ENCODE measurements around the gene CDS1.
"Not testable (repeated sequence)": the region's sequence is repeated elsewhere in the genome, so short reads cannot be mapped to it uniquely, and the experiment has no call there.

The CDS1 gene

DNA sequence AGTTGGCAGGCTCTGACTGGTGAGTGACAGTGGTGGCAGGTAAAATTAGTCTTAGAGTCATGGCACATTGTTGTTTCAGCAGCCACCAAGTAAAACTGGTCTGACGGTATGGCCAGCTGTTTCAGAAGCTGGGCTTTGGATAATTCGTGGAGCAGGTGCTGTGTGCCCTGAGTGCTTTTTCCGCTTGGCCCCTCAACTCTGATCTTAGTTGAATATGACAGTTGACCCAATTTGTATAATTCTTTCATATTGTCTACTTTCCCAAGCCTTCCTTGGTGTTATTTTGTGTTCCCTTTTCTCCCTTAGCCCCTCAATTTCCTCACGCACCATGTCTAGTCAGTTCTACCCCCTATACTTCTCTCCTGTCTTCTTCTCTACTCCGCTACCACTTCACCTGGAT lies 32.0 kb downstream of the CDS1 start:
- no peak for DNase-seq

DNA sequence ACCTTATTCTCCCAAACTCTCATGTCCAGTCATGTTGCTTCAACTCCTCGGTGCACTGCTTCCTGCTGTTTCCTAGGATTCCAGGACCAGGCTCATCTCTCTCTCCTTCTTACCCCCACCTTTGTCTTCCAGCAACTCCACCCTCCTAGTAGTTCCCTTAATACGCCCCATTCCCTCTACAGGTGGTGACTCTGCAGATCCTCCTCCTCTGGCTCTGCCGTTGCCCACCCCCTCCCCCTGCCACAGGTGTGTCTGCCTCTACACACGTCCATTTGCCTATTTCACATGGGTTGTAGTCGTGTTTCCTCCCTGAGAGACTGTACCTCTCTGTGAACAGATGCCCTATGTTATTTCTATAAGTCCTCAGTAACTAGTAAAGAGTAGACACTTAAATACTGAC lies 32.4 kb downstream of the CDS1 start:
- DNase-seq, result no peak

DNA sequence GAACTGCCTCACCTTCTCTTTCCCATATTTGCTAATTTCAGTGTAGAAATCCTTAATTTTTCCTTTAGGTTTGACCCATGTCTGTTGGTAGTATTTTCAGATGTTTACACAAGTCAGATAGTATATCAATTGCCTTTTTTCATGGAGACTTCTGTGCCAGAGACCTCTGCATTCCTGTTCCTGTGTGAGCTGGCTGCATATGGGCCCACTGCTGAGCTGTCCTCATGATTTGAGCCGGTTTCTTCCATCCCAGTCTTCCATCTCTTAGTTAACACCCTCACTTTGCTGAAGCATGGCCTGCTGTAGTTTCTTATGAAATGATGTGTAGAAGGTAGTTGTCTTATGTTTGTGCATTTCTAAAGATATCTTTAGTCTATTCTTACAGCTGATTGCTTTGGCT lies 40.0 kb downstream of the CDS1 start:
- no peak for DNase-seq

DNA sequence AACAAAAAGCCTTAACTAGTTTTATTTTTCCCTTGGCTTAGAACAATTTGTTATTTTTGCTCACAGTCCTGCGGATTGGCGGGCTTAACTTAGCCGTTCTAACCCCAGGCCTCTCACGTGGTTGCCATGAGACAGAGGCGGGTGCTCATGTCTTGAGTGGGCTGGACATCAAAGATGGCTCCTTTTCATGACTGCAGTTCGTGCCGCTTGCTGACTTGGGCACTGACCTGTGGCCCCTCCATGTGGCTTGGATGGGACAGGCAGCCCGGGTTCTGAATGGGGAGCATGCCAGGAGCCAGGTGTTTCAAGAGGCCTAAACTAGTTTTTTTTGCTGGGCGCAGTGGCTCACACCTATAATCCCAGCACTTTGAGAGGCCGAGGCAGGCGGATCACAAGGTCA lies 40.7 kb downstream of the CDS1 start:
- DNase-seq, result no peak

DNA sequence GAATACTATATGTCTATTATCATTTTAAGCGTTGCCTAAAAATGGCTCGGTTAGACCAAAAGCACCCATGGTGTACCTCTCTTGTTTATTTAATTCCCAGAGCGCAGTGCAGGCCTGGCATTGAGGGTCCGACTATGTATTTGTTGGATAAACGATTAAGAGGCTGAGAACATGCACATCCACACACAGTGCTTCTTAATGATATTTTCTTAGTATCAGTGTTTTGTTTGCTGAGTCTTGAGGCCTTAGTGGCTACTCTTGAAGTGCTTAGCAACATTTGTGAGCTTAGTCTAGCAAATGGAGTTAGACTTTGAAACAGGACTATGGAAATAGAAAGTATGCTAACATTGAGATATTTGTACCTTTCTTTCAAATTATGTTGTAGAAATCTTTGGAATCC lies 43.7 kb downstream of the CDS1 start:
- DNase-seq, result no peak

DNA sequence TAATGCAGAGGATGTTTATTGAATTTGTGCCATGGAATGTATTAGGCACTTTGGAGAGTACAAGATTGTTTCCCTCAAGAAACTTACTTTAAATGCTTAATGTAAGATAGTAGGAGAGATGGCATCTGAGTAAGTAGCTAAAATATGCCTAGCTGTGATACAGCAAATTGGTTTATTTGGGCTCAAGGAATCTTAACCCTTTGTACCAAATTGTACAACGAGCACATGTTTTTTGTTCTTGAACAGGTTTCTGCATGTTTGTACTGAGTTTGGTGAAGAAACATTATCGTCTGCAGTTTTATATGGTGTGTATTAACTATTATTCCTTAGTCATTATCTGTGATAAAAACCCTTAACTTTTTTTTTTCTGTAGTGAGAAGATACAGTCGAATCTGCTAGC lies 48.6 kb downstream of the CDS1 start:
- DNase-seq, result no peak

DNA sequence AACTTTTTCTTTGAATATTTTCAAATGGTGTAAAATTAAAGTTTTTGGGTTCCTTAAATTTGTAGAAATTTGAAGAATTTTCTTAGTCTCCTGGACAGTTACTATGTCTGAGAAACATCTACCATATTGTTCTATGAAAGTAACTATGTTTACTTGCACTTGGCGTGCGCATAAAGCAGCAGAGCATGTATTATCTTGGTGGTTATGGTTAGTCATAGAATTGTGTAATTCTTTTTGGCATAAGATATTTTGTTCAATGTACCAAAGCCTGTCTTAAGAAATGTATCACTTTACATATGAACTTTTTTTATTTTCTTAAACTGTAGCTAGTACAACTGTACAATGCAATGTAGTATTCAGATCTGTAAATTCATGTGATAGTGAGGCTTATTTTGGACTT lies 49.2 kb downstream of the CDS1 start:
- DNase-seq, result no peak

DNA sequence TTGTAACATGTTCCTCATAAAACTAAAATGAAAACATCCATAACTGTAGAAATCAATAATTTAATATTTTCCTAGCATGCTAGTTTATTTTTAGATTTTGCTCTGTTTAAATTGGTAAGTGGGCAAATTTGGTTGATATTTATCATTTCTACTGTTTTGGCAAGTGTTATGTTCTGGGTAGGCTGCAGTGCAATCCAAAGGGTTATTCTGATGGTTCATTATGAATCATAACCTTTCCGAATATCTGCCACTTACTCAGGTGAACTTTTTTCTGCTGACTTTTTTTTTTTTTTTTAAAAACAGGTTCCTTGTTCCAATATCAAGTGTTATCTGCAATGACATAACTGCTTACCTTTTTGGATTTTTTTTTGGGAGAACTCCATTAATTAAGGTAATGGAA lies 52.0 kb downstream of the CDS1 start:
- no peak for DNase-seq

DNA sequence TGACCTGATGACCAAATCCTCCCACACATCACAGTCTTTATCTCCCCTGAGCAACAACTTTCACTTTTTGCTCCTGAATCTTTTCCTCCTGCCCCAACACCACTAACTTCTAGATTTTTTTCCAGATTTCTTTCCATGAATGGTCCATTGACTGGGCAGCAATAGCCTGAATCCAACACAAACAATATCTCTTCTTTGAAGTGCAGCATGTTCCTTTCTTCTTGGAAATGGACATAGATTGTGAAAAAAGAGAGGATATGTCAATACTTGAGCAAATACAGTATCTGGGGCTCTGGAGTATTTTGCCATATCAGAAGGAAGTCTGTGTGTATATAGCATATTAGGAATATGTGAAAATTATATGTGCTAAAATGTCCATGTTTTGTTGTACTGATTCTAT lies 55.2 kb downstream of the CDS1 start:
- no peak for DNase-seq

DNA sequence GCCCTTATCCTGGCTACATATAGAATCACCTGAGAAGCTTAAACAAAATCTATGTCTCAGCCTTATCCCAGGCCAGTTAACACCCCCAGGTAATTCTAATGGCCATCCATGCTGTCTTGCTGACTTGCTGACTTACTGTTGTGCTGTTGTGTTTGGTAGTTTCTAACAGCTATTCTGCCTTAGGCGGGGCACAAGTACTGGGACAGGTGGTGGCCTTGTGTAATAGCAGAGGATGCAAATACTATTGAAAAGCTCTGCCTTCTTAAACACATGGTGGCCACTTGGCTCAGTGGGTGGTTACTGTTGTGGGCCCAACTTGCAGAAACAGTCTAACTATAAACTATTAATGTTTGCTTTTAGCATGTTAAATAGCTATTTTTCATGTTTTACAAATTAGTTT lies 56.2 kb downstream of the CDS1 start:
- no peak for DNase-seq

DNA sequence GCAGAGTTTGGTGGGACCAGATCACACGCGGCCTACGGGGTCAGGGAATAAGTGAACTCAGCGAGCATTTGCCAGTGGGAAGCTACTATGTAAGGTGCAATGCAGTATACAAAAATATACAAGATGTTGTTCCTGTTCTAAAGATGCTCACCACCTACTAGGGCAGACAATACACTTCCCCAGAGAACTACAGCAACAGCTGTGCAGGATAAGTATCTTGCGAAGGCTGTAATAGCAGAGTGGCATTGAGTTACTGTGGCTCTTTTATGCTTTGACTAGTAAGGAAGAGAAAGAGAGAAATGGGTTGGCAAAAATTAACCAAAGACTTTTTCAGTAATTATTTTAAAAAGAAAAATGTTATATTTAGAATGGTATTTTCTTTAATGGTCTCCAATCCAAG lies 61.2 kb downstream of the CDS1 start:
- no peak for DNase-seq

DNA sequence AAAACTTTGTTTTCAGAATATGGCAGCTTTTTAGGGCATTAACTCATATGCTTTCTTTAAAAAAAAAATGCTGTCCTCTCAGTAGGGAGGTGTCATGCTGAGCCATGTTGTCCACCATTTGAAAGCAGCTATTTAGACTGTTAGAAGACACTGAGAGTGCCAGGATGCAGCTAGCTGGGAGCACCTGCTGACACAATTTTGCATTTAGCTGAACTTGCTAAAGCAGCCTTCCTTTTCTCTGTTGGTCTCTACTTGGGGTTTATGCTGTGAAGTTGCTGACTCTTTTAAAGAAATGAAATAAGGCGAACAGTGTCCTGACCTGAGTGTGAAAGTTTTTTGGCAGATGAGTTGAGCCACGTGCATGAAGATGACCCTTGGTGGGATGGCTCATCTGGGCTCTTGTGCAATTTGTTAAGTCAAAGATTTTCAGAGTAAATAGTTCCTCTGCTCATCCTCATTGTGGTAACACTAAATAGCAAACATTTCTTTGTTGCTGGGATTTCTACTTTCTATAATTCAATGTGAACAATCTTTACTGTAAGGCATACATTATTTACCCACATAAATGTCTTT lies 64.5 kb downstream of the CDS1 start:
- no peak for DNase-seq

DNA sequence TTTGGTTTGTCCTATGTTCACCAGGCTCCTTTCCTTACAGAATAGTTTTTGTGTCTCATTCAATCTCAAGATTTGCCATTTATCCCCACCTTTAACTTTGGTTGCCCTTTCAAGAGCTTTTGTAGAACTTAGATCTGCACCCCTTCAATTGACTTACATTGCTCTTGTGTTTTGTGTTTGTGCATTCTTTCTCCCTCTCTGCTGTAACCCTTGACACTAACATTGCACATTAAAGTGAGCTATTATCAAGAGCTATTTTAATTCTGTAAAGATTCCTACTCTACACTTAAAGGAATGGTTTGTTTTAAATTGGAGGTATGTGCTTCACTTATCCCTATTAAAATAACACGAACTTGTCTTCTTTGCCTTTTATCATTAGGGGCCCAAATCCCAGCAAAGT lies 65.3 kb downstream of the CDS1 start:
- DNase-seq, result no peak

DNA sequence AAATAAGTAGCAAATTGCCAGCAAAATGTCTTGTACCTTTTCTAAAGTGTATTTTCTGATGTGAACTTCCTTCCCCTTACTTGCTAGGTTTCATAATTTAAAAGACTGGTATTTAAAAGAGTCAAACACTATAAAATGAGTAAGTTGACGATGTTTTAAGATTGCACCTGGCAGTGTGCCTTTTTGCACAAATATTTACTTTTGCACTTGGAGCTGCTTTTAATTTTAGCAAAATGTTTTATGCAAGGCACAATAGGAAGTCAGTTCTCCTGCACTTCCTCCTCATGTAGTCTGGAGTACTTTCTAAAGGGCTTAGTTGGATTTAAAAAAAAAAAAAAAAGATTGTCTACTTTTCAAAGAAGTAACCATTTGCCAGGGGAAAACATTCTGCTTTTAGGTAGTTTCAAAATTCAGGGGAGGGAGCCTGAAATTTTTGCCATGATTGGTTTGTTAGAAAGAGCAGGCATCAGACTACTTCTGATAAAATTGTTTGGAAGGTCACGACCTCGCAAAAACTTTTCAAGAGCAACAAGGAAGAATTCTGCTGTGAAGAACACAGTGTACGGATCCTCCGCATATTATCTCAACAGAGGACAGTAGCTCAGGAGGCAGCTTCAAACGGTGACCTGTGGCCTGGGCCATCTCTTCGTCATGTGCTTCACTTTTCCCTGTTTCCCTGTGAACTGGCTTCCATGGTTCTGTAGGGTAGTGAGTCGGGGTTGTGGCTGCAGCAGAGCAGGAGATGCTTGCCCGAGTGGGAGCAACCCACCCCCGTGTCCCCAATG lies 66.1 kb downstream of the CDS1 start:
- no peak for DNase-seq

DNA sequence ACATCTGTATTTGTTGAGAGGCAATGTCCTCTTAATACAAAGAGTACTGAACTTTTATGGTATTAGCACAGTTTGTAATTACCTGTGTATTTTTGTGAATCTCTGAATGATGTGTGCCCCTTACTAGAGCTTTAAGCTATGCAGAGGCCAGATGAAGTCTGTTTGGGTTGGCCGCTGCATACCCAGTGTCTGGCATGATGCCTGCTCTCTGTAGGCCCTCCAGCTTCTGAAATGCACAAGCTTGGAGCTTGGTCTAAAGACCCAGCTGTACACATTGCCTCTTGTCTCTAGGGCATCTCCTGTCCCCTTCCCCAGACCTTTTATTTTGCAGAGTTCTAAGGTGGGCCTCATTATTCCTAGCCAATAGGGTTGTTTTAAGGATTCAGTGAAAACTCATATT lies 68.6 kb downstream of the CDS1 start:
- DNase-seq, result no peak

DNA sequence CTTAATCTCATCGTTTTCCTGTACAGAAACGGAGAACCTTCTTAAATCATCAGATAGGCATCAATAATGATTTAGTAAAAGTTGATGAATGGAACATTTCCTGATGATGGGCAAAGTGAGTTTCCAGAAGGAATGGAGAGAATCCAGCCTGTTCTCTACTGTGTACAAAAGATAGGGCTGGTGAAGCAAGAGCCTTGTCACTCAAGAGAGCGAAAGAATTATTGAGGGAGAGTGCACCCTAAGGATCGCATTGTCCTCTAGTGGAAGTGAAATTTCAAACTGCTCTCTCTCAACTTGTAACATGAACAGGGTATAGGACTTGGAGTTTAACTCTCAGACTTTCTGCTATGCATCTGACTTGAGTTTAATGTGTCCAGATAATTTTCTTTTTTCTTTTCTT lies 69.6 kb downstream of the CDS1 start:
- no peak for DNase-seq

DNA sequence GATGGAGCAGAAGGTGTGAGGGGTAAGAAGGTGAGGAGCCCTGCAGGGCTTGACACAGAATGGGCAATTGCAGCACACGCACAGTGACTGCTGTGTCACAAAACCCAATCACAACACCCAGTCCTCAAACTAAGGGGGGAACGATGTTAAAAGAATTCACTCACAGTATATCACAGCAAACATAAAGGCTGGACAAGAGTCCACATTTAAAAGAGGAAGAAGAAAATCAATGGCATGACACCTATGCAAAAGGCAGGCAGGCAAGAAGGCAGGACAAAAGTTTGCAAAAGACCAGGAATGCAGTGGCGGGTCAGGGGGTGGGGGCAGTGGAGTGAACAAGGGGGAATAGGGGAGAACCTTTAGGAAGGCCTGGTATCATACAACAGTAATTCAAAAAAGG lies 77.7 kb downstream of the CDS1 start:
- no peak for DNase-seq

DNA sequence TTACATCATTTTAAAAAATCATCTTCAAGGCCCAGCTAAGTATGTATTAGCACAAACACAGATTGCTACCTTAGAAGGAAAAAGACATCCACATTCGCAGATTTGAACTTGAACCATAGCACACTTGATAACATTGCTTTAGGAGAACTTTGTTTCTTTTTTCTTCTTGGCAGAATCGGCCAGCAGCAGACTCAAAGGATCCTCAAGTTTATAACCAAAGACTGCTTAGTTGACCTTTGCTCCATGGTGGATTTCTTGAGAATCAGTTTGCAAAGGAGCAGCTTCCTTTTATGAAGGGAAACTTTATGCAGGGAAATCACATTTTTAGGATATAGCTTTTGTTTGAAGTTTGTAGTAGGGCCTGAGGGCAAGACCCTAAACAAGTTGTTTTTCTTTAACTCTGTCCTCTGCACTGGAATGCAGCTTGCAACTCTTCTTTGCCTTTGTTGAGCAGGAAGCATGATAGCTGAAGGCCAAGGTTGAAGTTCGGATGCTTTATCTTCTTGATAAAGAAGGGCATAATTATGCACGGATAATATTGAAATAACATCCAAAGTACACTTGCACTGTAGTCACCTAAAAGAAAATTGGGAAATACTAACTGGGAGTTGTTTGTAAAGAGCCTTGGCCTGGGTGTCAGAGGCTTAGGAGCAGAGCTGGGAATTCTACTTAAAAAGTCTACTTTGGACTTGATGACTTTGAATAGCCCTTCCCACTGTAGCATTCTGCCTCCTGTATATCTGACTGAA lies 78.4 kb downstream of the CDS1 start:
- DNase-seq, result no peak

DNA sequence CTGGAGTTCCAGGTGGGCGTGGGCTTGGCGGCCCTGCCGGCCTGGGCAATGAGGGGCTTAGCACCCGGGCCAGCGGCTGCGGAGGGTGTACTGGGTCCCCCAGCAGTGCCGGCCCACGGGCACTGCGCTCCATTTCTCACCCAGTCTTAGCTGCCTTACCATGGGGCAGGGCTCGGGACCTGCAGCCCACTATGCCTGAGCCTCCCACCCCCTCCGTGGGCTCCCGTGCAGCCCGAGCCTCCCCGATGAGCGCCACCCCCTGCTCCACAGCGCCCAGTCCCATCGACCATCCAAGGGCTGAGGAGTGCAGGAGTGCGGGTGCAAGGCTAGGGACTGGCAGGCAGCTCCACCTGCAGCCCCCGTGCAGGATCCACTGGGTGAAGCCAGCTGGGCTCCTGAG lies 81.8 kb downstream of the CDS1 start:
- DNase-seq, result not testable (repeated sequence)

DNA sequence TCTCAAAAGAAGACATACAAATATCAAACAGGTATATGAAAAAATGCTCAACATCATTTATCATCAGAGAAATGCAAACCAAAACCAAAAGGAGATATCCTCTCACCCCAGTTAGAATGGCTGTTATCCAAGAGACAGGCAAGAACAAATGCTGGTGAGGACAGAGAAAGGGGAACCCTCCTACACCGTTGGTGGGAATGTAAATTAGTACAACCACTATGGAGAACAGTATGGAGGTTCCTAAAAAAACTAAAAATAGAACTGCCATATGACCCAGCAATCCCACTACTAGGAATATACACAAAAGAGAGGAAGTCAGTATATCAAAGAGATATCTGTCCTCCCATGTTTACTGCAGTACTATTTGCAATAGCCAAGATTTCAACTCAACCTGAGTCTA lies 83.5 kb downstream of the CDS1 start:
- DNase-seq, result no peak

DNA sequence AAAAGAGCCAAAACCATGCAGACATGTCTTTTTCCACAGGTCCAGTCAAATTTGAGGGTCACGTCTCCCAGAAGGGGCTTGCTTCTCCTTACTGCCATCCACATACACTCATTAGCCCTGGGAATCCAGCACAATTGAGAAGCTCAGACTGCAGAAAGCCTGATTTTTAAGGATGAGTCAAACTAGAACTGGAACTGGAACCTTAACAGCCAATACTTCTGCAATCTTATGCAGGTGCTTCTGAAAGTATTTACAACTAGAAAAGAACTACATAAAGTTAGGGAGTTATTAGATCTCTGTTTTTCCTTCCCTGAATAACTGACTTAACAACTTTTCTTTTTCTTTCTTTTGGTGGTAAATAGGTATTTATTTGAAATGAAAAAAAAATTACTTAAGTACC lies 86.3 kb downstream of the CDS1 start:
- DNase-seq, result no peak

DNA sequence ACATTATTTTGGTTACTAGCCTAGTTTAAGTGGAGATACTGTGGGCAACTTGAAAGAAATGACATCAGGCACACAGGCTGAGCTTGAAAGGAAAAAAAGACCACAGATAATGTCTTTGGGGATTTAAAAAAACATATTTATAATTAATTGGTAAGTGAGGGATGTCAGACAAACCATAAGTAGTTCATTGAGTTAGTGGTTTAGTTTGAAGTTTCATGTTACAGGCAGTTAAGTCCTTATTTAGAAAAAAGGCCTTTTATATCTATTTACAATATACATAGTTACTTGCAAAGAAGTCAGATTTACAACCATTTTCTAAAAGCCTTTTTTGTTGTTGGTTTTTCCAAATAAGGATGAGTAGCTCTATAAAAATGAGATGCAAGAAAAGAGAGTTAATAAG lies 89.2 kb downstream of the CDS1 start:
- DNase-seq, result no peak

DNA sequence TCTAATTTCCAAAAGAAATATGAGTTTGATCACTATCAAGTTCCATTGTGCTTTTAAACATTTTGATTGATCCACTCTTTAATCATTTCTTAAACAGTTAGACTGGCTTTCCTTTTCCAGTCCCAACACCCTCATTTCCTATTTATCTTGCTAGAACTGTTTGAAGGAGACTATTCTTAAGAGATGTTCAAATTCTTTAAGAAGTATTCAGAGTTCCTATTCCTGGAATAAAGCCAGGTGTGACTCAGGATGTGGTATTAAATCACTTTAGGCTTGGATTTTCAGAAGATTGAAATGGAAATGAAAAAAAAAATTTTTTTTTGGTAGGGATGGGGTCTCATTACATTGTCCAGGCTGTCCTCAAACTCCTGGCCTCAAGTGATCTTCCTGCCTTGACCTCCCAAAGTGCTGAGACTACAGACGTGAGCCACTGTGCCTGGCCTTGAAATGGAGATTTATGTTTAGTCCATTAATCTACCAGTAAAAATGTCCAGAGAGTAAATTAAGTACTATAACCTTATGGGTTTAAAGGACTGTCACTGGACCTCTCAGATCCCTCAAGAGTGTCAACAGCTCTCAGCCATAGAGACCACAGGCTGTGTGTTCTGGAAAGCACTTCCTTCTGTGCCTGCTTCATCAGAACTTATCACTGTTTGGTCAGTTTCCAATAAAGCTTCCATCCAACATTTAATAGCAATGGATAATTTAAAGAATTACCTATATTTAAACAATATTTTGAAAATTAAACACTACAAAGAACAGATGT lies 90.7 kb downstream of the CDS1 start:
- no peak for DNase-seq

DNA sequence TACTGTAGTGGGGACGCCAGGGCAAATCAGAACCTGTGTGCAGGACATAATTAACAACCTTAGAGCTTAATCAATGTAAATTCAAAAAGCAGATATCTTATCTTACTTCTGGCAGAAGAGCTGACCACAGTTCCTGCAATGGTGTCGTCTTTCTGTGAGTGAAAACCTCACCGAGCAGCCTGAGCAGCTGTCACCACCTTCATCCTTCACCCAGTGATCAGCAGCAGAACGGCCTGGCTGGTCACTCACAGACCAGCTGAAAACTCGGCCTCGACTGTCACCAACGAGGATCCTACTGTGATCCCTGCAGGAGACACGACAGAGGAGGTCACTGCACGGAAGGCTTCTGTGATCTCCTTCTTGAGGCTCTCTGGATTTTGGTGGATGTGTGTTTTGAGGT lies 94.2 kb downstream of the CDS1 start:
- DNase-seq, result no peak

Measured in NCI-H187 (cell line).